ENCODE data around the gene BTBD8.

The BTBD8 gene

GRCh38 chr1:92094090-92094489, 13.9 kb downstream of the BTBD8 start:
- DNase-seq (ENCODE audit: low read depth) = no peak

- no peak for DNase-seq (ENCODE audit: low read depth)
Observed at GRCh38 chr1:92094595-92094994, 14.4 kb downstream of the BTBD8 start.

GRCh38 chr1:92095874-92096273, 15.7 kb downstream of the BTBD8 start:
- DNase-seq (ENCODE audit: low read depth) = no peak

GRCh38 chr1:92096317-92096716, 16.2 kb downstream of the BTBD8 start:
- DNase-seq (ENCODE audit: low read depth) = no peak

GRCh38 chr1:92105546-92106081, 25.5 kb downstream of the BTBD8 start:
- no peak for DNase-seq (ENCODE audit: low read depth)

- no peak for DNase-seq (ENCODE audit: low read depth)
Observed at GRCh38 chr1:92108631-92109030, 28.5 kb downstream of the BTBD8 start.

- no peak for DNase-seq (ENCODE audit: low read depth)
Observed at GRCh38 chr1:92117526-92117925, 37.4 kb downstream of the BTBD8 start.

- no peak for DNase-seq (ENCODE audit: low read depth)
Observed at GRCh38 chr1:92118826-92119225, 38.7 kb downstream of the BTBD8 start.

- peak; percentile 1 for DNase-seq (ENCODE audit: low read depth)
Observed at GRCh38 chr1:92123868-92124267, 43.7 kb downstream of the BTBD8 start.

- DNase-seq (ENCODE audit: low read depth) = no peak
Observed at GRCh38 chr1:92125204-92125603, 45.1 kb downstream of the BTBD8 start.

- DNase-seq (ENCODE audit: low read depth) = no peak
Observed at GRCh38 chr1:92126088-92126487, 45.9 kb downstream of the BTBD8 start.

- no peak for DNase-seq (ENCODE audit: low read depth)
Observed at GRCh38 chr1:92134331-92134730, 54.2 kb downstream of the BTBD8 start.

GRCh38 chr1:92136341-92136740, 56.2 kb downstream of the BTBD8 start:
- DNase-seq (ENCODE audit: low read depth) = no peak

- no peak for DNase-seq (ENCODE audit: low read depth)
Observed at GRCh38 chr1:92154934-92155333, 74.8 kb downstream of the BTBD8 start.

GRCh38 chr1:92159593-92159992, 79.4 kb downstream of the BTBD8 start:
- no peak for DNase-seq (ENCODE audit: low read depth)

GRCh38 chr1:92165389-92165788, 85.2 kb downstream of the BTBD8 start:
- DNase-seq (ENCODE audit: low read depth) = no peak

GRCh38 chr1:92167151-92167550, 87.0 kb downstream of the BTBD8 start:
- no peak for DNase-seq (ENCODE audit: low read depth)

- no peak for DNase-seq (ENCODE audit: low read depth)
Observed at GRCh38 chr1:92168657-92169056, 88.5 kb downstream of the BTBD8 start.

- no peak for DNase-seq (ENCODE audit: low read depth)
Observed at GRCh38 chr1:92169214-92170005, 89.3 kb downstream of the BTBD8 start.

- DNase-seq (ENCODE audit: low read depth) = peak; percentile 10
Observed at GRCh38 chr1:92184632-92185031, 104.5 kb downstream of the BTBD8 start.

- DNase-seq (ENCODE audit: low read depth) = peak; percentile 1
Observed at GRCh38 chr1:92186081-92186480, 105.9 kb downstream of the BTBD8 start.

- DNase-seq (ENCODE audit: low read depth) = no peak
Observed at GRCh38 chr1:92188436-92189255, 108.5 kb downstream of the BTBD8 start.

- DNase-seq (ENCODE audit: low read depth) = no peak
Observed at GRCh38 chr1:92191726-92192125, 111.6 kb downstream of the BTBD8 start.

Measured in fibroblast of the conjunctiva (primary cell).